HG02981 (cell line): ENCODE results near the gene CD8B.
A peak's percentile ranks its signal among the peaks of the same experiment; 100 is the strongest.

Source experiments
- ATAC-seq: cut with Tn5 transposase; IDR thresholded peaks from one replicate; pipeline ENCODE4 v1.9.1; 2021; ENCODE audit warnings: mild to moderate bottlenecking, moderate library complexity; ENCODE audit not compliant: unreplicated experiment

The CD8B gene

GRCh38 chr2:86806059-86806857 lies 55.4 kb downstream of the CD8B start:
- no peak for ATAC-seq

- ATAC-seq: no peak
These were observed 60.7 kb downstream of the CD8B start for GRCh38 chr2:86800856-86801567.

GRCh38 chr2:86794861-86795260 lies 66.8 kb downstream of the CD8B start:
- ATAC-seq: no peak

- no peak for ATAC-seq
These were observed 67.9 kb downstream of the CD8B start for GRCh38 chr2:86793752-86794151.

- no peak for ATAC-seq
These were observed 70.1 kb downstream of the CD8B start for GRCh38 chr2:86791573-86791972.

GRCh38 chr2:86790676-86791572 lies 70.8 kb downstream of the CD8B start, which contains the start of gene CD8A:
Gene CD8A (minus strand): TSS chr2:86790913. CDS start chr2:86790825, 88 bp downstream.
- no peak for ATAC-seq

- ATAC-seq: no peak
These were observed 71.5 kb downstream of the CD8B start for GRCh38 chr2:86790134-86790675.

- ATAC-seq: no peak
These were observed 72.0 kb downstream of the CD8B start for GRCh38 chr2:86789687-86790133.

- ATAC-seq: no peak
These were observed 72.6 kb downstream of the CD8B start for GRCh38 chr2:86788881-86789686.

- no peak for ATAC-seq
These were observed 73.5 kb downstream of the CD8B start for GRCh38 chr2:86788165-86788564.

- no peak for ATAC-seq
These were observed 74.0 kb downstream of the CD8B start for GRCh38 chr2:86787736-86788135.

- no peak for ATAC-seq
These were observed 75.6 kb downstream of the CD8B start for GRCh38 chr2:86786001-86786536.

GRCh38 chr2:86785456-86785855 lies 76.2 kb downstream of the CD8B start:
- ATAC-seq: no peak

- peak; percentile 94 for ATAC-seq
These were observed 77.9 kb downstream of the CD8B start for GRCh38 chr2:86783615-86784339.

- no peak for ATAC-seq
These were observed 78.9 kb downstream of the CD8B start for GRCh38 chr2:86782748-86783147.

- no peak for ATAC-seq
These were observed 80.3 kb downstream of the CD8B start for GRCh38 chr2:86781363-86781762.

- ATAC-seq: no peak
These were observed 81.7 kb downstream of the CD8B start for GRCh38 chr2:86779971-86780370.

- ATAC-seq: no peak
These were observed 82.7 kb downstream of the CD8B start for GRCh38 chr2:86778957-86779356.

GRCh38 chr2:86776532-86776931 lies 85.2 kb downstream of the CD8B start:
- no peak for ATAC-seq
